Hepatocyte (in vitro differentiated cells): ENCODE measurements around the gene MSL3B.

Source experiments
- DNase-seq: peaks from one replicate; pipeline ENCODE4 v3.0.0-alpha.2; 2016; ENCODE audit warnings: low spot score
- H2AFZ ChIP-seq: fragments of 200-600 bp; sonication (generic); 2 replicates; pipeline ENCODE4 v1.6.0; 2016; ENCODE audit warnings: antibody characterized with exemption, mild to moderate bottlenecking
- H3K27ac ChIP-seq: fragments of 200-600 bp; sonication (generic); 2 replicates; pipeline ENCODE4 v1.5.1; 2016; ENCODE audit warnings: mild to moderate bottlenecking
- H3K27me3 ChIP-seq: fragments of 200-600 bp; sonication (generic); 2 replicates; pipeline ENCODE4 v1.6.1; 2016
- H3K36me3 ChIP-seq: fragments of 200-600 bp; sonication (generic); replicated peaks from 2 replicates; pipeline ENCODE4 v1.5.1; 2016; ENCODE audit warnings: low read depth; ENCODE audit not compliant: insufficient read depth
- H3K4me1 ChIP-seq: fragments of 200-600 bp; sonication (generic); 2 replicates; pipeline ENCODE4 v1.5.1; 2016; ENCODE audit warnings: mild to moderate bottlenecking, moderate library complexity; ENCODE audit not compliant: insufficient read depth
- H3K4me2 ChIP-seq: fragments of 200-600 bp; sonication (generic); 2 replicates; pipeline ENCODE4 v1.6.0; 2016
- H3K4me3 ChIP-seq: fragments of 200-600 bp; sonication (generic); 2 replicates; pipeline ENCODE4 v1.5.1; 2016; ENCODE audit warnings: mild to moderate bottlenecking
- H3K79me2 ChIP-seq: fragments of 200-600 bp; sonication (generic); 2 replicates; pipeline ENCODE4 v1.6.0; 2017; ENCODE audit warnings: mild to moderate bottlenecking
- H3K9me2 ChIP-seq: fragments of 200-600 bp; sonication (generic); replicated peaks from 2 replicates; pipeline ENCODE4 v1.6.0; 2017; ENCODE audit warnings: mild to moderate bottlenecking; ENCODE audit not compliant: insufficient read depth
- H3K9me3 ChIP-seq: fragments of 200-600 bp; sonication (generic); 2 replicates; pipeline ENCODE4 v1.5.1; 2016; ENCODE audit warnings: low read depth, mild to moderate bottlenecking
- H4K20me1 ChIP-seq: fragments of 200-600 bp; sonication (generic); 2 replicates; pipeline ENCODE4 v1.6.0; 2016; ENCODE audit warnings: mild to moderate bottlenecking; ENCODE audit not compliant: insufficient read depth, poor library complexity, severe bottlenecking
- CTCF ChIP-seq: fragments of 200-600 bp; sonication (generic); IDR thresholded peaks from 2 replicates; pipeline ENCODE4 v1.5.1; 2016; ENCODE audit warnings: antibody characterized with exemption, mild to moderate bottlenecking; ENCODE audit not compliant: poor library complexity
- EZH2 ChIP-seq: fragments of 200-600 bp; sonication (generic); IDR thresholded peaks from 2 replicates; pipeline ENCODE4 v1.6.1; 2016; ENCODE audit warnings: antibody characterized with exemption, mild to moderate bottlenecking, borderline replicate concordance
- EZH2phosphoT487 ChIP-seq: fragments of 200-600 bp; sonication (generic); IDR thresholded peaks from one replicate; pipeline ENCODE4 v1.6.1; 2018; ENCODE audit warnings: antibody characterized with exemption, mild to moderate bottlenecking, low read depth, moderate library complexity; ENCODE audit not compliant: unreplicated experiment, severe bottlenecking
- WGBS: methylation state at CpG from one replicate; pipeline ENCODE4 v1.1.6; 2016; ENCODE audit warnings: low lambda C conversion rate; ENCODE audit errors: missing lambda C conversion rate; 5-methylcytosine and 5-hydroxymethylcytosine counted together

Gene MSL3B

GRCh38 chr2:233818639-233819621 lies 49.3 kb downstream of the MSL3B start:
- DNase-seq: no peak
- H2AFZ ChIP-seq: no peak overlapping the region

GRCh38 chr2:233817995-233818638 lies 50.1 kb downstream of the MSL3B start:
- Histone ChIP-seq H2AFZ (no peak overlapping the region), H3K4me1 (peaks cover 10% of the 10 kb centered on the region), H3K9me2 (no peaks in the 10 kb centered on the region), H3K79me2 (no peaks in the 10 kb centered on the region), H3K27me3 (no peaks in the 10 kb centered on the region), H3K4me3 (no peak overlapping the region), H3K4me2 (no peak overlapping the region), H4K20me1 (no peaks in the 10 kb centered on the region), H3K27ac (no peak overlapping the region), H3K9me3 (no peaks in the 10 kb centered on the region), H3K36me3 (no peaks in the 10 kb centered on the region)
- 89% methylated on average over 11 of the region's 11 CpGs for WGBS
- no peak for DNase-seq
- TF ChIP-seq EZH2phosphoT487: no peak
- TF ChIP-seq EZH2: no peak
- TF ChIP-seq CTCF: no peak

More at GRCh38 chr2:233818639-233819621, 49.3 kb downstream of the MSL3B start:
- TF ChIP-seq CTCF: no peak
- TF ChIP-seq EZH2: no peak
- no peak for TF ChIP-seq EZH2phosphoT487
- no peaks in the 10 kb centered on the region for H3K79me2 ChIP-seq
- no peaks in the 10 kb centered on the region for H4K20me1 ChIP-seq
- peaks cover 10% of the 10 kb centered on the region for H3K4me1 ChIP-seq
- H3K9me3 ChIP-seq: no peaks in the 10 kb centered on the region
- no peaks in the 10 kb centered on the region for H3K36me3 ChIP-seq
- no peak overlapping the region for H3K4me3 ChIP-seq
- no peak overlapping the region for H3K4me2 ChIP-seq
- no peaks in the 10 kb centered on the region for H3K9me2 ChIP-seq
- H3K27ac ChIP-seq: no peak overlapping the region
- 89% methylated on average over 16 of the region's 17 CpGs for WGBS
- no peaks in the 10 kb centered on the region for H3K27me3 ChIP-seq

- Histone ChIP-seq H3K4me1 (peaks cover 10% of the 10 kb centered on the region), H3K36me3 (no peaks in the 10 kb centered on the region), H2AFZ (no peak overlapping the region), H4K20me1 (no peaks in the 10 kb centered on the region), H3K27me3 (no peaks in the 10 kb centered on the region), H3K9me3 (no peaks in the 10 kb centered on the region), H3K27ac (no peak overlapping the region), H3K4me3 (no peak overlapping the region), H3K4me2 (no peak overlapping the region), H3K9me2 (no peaks in the 10 kb centered on the region), H3K79me2 (no peaks in the 10 kb centered on the region)
- WGBS: 85% methylated on average over 3 of the region's 3 CpGs
- no peak for TF ChIP-seq EZH2phosphoT487
- no peak for TF ChIP-seq EZH2
- TF ChIP-seq CTCF: no peak
- no peak for DNase-seq
These were observed 50.8 kb downstream of the MSL3B start for GRCh38 chr2:233817361-233817911.
